ENCODE data around the gene JMJD1C.
"Not testable (repeated sequence)": the region's sequence is repeated elsewhere in the genome, so short reads cannot be mapped to it uniquely, and the experiment has no call there.

JMJD1C gene

GRCh38 chr10:63169624-63170023 lies 296.2 kb downstream of the JMJD1C start:
- DNase-seq (ENCODE audit: low spot score), result no peak

DNA sequence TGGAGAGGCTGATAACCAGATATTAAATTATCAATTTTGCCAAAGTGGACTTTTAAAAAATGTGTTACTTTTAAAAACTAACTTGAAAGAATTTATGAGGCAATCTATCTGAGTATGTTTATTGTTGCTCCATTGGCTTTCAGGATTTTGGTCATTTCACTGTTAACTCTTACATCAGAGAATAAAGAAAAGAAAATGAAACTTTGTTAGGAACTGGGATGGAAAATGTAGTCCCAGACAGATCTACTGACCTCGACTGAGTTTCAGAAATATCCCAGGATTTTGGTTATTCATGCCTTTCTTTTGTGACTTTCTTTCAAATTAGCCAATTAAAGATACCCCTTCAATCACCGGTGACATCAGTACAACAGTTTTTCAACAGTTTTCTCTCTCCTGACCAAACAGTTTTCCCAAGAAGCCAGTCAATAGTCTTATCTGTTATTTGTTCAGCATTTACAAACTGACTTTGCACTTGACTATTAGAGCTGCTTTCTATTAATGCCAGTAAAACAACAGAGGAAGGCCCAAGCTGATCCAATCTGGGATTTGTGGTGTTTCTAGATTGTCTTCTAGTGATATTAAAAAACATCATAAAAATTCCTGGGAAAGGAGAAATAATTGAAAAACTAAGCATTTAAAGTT lies 296.8 kb downstream of the JMJD1C start:
- DNase-seq (ENCODE audit: low spot score), result no peak

DNA sequence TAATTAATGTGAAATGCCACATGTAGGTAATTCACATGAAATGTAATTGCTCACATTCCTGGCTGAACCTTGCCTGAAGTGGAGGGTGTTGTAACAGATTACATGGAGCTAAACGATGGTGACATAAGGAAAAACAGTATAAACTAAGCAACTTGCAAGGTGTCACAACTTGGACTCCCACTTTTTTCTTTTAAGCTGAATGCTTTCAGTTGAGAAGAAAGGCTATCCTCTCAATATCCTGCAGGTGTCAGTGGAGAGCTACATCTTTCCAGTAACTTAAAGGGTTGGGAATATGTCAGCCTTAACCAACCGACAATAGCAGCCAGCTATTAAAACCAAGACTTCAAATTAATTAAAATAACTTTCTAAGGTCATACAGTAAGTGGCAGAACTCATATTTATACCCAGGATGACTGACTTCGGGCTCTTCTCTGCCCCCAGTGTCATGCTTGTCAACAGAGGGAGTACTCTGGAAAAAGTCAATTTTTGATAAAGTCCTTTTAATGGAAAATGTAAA lies 299.0 kb downstream of the JMJD1C start:
- DNase-seq (ENCODE audit: low spot score), result peak; percentile 66

DNA sequence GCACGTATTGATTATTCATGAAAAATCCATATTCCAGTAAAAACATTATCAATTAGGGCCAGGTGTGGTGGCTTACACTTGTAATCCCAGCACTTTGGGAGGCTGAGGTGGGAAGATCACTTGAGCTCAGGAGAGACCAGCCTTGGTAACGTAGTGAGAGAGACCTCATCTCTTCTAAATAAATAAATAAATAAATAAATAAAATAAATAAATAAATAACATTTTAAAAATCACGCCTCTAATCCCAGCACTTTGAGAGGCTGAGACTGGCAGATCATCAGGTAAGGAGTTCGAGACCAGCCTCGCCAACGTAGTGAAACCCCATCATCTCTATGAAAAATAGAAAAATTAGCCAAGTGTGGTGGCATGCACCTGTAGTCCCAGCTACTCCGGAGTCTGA lies 300.5 kb downstream of the JMJD1C start:
- DNase-seq (ENCODE audit: low spot score), result no peak

DNA sequence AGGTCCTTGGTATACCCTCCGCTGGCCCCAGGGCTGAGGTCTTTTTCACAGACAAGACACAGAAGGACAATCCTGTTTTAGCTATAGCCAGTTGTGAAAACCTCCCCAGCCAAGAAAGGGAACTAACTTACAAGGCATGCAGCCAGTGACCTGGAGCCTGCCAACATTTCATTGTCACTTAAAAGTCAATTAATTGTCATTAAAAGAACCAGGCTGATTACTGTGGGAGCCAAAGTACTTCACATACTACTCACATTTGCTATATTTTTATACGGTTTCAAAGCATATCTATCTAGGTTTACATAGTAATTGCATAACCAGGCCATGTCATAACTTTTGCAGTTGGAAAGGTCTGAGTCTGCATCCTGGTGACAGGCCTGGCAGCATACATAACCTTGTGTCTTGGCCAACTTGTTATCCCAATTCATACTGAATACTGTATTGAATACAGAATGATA lies 301.6 kb downstream of the JMJD1C start:
- no peak for DNase-seq (ENCODE audit: low spot score)

DNA sequence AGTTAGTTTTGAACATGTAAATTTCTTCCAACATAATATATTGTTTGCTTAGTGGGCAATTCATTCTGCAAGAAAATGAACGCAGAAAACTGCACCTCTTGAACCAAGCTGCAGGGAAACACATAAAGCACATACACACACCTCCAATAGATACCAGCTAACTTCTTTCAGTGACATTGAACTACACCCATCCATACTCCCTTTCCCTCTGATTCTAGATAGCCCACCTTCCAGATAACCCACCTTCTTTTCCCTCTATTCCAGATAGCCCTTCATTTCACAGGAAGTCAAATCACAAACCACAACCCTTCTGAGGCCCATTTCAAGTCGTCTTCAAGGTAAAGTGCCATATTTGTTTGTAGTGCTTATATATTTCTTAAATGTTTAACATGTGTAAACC lies 304.2 kb downstream of the JMJD1C start:
- no peak for DNase-seq (ENCODE audit: low spot score)

- peak; percentile 86 for DNase-seq (ENCODE audit: low spot score)
Measured at GRCh38 chr10:63157845-63158624, 307.7 kb downstream of the JMJD1C start.

- no peak for DNase-seq (ENCODE audit: low spot score)
Measured at GRCh38 chr10:63156236-63156635, 309.5 kb downstream of the JMJD1C start.

DNA sequence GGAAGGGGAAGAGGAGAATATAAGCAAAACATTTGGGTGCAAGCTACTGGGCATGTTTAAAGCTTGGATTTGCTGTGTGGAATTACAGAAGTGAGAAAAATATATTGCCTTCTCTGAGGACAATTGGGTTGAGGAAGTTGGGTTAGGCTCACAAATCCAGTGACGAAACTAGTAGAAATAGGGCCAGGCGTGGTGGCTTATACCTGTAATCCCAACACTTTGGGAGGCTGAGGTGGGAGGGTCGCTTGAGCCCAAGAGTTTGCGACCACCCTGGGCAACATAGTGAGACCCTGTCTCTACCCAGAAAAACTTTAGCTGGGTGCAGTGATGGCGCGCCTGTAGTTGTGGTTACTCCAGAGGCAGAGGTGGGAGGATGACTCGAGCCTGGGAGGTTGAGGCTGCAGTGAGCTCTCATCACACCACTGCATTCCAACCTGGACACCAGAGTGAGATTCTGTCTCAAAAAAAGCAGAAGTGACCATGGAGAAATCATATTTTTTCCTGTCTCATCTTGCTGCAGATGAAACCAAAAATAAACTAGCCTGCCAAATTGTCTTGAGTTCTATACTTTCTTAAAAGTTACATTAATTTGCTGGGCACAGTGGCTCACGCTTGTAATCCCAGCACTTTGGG lies 310.3 kb downstream of the JMJD1C start:
- DNase-seq (ENCODE audit: low spot score), result no peak

DNA sequence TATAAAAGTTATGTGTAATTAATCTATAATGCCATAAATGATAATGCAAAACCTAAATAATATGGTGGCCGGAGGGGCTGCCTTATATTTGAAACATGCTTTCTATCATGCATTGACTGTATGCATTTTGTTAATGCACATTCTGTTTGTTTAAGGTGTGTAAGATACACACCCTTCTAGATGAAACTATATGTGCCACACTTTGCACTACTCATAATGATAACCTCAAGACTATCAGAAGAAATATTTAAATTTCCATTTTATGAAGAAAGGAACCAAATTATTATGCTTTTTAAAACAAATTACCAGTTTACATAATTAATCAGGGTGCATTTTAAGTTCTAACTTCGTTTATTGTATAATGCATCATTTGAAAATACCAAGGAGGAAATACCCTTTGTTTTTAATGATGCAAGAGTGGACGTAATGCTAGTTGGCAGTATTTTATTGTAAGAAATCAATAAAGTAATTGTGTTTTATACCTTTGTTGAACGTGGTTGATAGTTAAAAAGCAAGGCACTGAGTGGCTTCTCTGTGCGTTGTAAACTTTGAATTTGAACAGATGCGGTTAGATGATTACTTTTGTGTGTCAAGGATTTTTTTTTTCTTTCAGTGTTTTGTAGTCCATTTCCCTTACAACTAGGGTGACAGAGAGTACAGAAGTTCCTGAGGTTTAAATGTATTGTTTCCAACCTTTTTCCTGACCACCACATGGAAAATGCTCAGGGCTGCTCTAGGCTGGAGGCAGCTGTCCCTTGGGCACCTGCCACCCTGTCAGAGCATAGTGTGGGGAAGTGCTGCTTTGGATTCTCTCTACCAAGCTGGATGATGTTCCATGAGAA lies 311.0 kb downstream of the JMJD1C start:
- DNase-seq (ENCODE audit: low spot score), result no peak

DNA sequence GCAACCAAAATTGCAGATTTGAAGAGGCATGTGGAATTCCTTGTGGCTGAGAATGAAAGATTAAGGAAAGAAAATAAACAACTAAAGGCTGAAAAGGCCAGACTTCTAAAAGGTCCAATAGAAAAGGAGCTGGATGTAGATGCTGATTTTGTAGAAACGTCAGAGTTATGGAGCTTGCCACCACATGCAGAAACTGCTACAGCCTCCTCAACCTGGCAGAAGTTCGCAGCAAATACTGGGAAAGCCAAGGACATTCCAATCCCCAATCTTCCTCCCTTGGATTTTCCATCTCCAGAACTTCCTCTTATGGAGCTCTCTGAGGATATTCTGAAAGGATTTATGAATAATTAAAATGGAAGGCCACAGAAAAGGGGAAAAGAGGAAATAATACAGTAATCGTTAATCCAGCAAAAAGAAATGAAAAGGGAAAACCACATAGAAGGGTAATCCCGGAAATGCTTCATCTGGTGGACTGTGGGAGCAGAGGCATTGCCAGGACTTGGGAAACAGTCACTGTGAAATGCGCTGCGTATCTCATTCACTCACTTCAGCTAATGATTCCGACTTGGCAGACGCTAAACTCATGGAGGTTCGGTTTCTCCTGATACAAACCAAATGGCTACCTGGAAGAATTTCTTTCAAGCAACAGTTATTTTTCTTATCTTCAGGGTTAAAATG lies 311.8 kb downstream of the JMJD1C start:
- not testable (repeated sequence) for DNase-seq (ENCODE audit: low spot score)

- no peak for DNase-seq (ENCODE audit: low spot score)
Measured at GRCh38 chr10:63150745-63151144, 315.0 kb downstream of the JMJD1C start.

- no peak for DNase-seq (ENCODE audit: low spot score)
Measured at GRCh38 chr10:63146503-63146902, 319.3 kb downstream of the JMJD1C start.

DNA sequence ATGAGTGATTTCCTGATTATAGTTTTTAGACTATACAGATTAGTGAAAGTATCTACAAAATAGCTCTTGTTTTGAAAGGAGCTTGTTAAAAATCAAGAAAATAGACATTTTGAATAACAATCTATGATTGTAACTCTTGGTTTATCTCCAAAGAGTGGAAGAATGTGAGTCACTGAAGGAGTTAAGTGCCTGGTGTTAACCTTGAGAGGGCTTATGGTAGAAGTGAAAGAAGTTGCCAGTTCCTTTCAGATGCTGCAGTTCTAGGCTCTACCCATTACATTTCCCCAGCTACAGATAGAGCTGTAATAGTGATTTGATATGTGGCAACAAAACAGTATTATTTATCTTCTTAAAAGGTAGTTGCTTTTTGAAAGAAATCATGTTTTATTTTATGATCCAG lies 320.0 kb downstream of the JMJD1C start:
- no peak for DNase-seq (ENCODE audit: low spot score)

- DNase-seq (ENCODE audit: low spot score), result no peak
Measured at GRCh38 chr10:63143987-63144386, 321.8 kb downstream of the JMJD1C start.

DNA sequence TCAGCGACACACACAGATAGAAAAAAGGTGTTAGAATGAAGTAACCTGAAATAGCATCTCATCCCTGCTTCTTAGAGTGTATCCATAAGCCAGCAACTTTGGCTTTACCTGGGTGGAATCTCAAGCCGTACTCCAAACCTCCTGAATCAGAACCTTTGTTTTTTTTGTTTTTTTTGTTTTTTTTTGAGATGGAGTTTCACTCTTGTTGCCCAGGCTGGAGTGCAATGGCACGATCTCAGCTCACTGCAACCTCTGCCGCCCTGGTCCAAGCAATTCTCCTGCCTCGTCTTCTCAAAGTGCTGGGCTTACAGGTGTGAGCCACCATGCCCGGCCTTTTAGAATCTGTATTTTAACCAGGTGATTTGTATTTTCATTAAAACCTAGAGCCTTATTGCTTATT lies 323.6 kb downstream of the JMJD1C start:
- no peak for DNase-seq (ENCODE audit: low spot score)

GRCh38 chr10:63140077-63140476 lies 325.7 kb downstream of the JMJD1C start:
- no peak for DNase-seq (ENCODE audit: low spot score)

GRCh38 chr10:63137306-63137705 lies 328.5 kb downstream of the JMJD1C start:
- no peak for DNase-seq (ENCODE audit: low spot score)

DNA sequence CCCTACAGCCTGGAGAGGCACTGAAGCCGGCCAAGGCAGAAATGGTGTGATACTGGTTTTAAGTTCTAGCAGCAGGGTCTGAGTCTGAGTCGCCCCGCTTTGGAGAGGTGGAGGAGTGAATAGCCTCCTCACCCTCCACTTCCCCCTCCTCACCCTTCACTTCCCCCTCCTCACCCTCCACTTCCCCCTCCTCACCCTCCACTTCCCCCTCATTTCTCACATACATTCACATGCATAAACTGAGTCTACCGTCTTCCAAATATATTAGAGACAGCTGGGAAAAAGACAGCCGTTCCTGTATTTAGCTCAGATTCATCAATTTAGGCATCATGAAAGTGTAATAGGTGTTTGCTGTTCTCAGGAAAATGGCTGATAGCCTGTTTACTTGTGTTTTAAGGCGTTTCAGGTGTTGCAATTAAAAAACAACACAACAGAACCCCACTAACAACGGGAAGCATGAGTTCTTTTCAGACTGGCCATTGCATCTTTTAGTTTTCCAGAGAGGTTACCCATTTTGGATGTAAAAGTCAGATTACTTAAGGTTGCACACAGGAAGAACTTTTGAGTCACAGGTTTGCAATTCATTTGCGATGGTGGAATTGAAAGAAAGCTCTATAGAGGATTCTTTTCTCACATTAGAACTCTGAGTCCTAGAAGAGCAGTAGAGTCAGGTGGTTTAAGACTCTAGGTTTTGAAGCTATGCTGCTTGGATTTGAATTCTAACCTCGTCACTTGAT lies 331.8 kb downstream of the JMJD1C start:
- DNase-seq (ENCODE audit: low spot score), result no peak

GRCh38 chr10:63133056-63133820 lies 332.5 kb downstream of the JMJD1C start, which contains the start of gene NRBF2:
NRBF2 (plus strand) TSS chr10:63133328; CDS start chr10:63133471, 143 bp downstream.
- peak; percentile 98 for DNase-seq (ENCODE audit: low spot score)
